ENCODE results near the gene SERPINB5.

SERPINB5 gene

DNA sequence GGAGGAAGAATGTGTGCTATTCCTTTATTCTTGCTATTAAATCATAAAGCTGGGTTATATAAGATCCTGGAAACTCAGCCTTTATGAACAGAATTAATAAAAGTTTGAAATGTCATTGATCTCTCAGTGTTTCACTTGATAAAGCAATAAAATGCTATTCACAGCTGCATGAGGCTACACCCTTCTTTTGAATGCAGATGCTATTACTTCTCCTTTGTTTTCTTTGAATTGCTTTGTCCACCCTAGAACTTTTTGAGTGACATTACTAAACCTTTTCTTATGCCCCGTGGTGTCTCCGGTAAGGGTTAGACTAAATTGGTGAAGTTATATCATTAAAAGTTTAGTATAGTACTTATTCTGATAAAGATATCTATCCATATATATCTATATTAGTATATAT lies 18.9 kb downstream of the SERPINB5 start:
- Histone ChIP-seq H3K36me3 (ENCODE audit: control insufficient read depth, low read length) (no peaks in the 10 kb centered on the region), H3K4me1 (ENCODE audit: control insufficient read depth, low read length) (no peaks in the 10 kb centered on the region), H3K4me2 (ENCODE audit: low read length) (no peak overlapping the region), H3K27ac (ENCODE audit: low read depth, low read length) (no peak overlapping the region), H3K4me3 (ENCODE audit: low read length) (no peak overlapping the region), H3K9me2 (replicated peaks; ENCODE audit: control insufficient read depth, low read length) (no peaks in the 10 kb centered on the region), H3K79me2 (ENCODE audit: control insufficient read depth, low read length) (no peaks in the 10 kb centered on the region), H3K27me3 (ENCODE audit: control insufficient read depth, low read length) (peaks cover 5% of the 10 kb centered on the region; the same call in 1 of the 2 replicates), H3K9me3 (ENCODE audit: control insufficient read depth, insufficient read depth, low read length) (no peaks in the 10 kb centered on the region), H3F3A (ENCODE audit: control insufficient read depth, insufficient read depth) (no peaks in the 10 kb centered on the region), H4K20me1 (ENCODE audit: control insufficient read depth, insufficient read depth, low read depth, low read length) (no peaks in the 10 kb centered on the region)
- no peak for TF ChIP-seq EZH2phosphoT487 (IDR thresholded peaks at IDR 0.05; ENCODE audit: borderline replicate concordance, low read length)
- TF ChIP-seq, protein P1, sequence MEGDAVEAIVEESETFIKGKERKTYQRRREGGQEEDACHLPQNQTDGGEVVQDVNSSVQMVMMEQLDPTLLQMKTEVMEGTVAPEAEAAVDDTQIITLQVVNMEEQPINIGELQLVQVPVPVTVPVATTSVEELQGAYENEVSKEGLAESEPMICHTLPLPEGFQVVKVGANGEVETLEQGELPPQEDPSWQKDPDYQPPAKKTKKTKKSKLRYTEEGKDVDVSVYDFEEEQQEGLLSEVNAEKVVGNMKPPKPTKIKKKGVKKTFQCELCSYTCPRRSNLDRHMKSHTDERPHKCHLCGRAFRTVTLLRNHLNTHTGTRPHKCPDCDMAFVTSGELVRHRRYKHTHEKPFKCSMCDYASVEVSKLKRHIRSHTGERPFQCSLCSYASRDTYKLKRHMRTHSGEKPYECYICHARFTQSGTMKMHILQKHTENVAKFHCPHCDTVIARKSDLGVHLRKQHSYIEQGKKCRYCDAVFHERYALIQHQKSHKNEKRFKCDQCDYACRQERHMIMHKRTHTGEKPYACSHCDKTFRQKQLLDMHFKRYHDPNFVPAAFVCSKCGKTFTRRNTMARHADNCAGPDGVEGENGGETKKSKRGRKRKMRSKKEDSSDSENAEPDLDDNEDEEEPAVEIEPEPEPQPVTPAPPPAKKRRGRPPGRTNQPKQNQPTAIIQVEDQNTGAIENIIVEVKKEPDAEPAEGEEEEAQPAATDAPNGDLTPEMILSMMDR (IDR thresholded peaks at IDR 0.05; ENCODE audit: low read depth, low read length, poor library complexity, severe bottlenecking) = no peak

DNA sequence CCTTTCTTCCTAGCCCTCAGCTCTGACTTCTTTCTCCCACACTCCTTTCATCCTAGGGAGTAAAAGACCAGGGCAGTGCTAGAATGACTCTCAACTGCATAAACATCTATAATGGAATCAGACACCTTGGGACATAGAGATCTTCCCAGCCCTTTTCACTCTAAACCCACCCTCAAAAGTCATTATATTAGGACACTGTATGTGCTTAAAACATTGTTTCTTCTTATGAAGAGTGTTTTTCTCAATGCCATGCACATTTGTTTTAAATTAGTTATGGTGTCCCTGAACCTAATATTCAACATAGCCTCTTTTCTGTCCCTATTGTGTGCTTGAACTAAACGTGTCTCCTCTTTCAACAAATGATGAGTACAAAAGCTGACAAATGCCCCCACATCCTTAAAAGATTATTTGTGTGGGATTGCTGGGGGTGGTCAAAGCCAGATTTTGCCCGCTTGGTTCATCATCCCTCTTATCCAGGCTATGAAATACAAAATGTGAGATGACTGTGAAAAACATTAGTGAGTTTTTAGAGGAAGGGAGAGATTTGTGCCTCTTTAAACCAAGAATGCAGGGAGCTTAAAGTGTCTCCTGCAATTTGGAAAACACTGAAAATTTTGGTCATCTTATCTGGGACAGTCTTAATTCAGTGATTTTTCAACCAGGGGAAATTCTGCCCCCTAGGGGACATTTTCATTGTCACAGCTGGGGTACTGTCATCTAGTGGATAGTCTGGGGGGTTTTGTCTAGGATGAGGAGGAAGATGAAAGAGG lies 29.0 kb downstream of the SERPINB5 start:
- H3K4me2 ChIP-seq (ENCODE audit: low read length) = no peak overlapping the region
- H3K79me2 ChIP-seq (ENCODE audit: control insufficient read depth, low read length) = no peaks in the 10 kb centered on the region
- no peaks in the 10 kb centered on the region for H3K36me3 ChIP-seq (ENCODE audit: control insufficient read depth, low read length)
- TF ChIP-seq EZH2phosphoT487 (IDR thresholded peaks at IDR 0.05; ENCODE audit: borderline replicate concordance, low read length) = no peak
- TF ChIP-seq, protein P1 (IDR thresholded peaks at IDR 0.05; ENCODE audit: low read depth, low read length, poor library complexity, severe bottlenecking) = peak; percentile 76
- H3K27me3 ChIP-seq (ENCODE audit: control insufficient read depth, low read length) = peaks cover 2% of the 10 kb centered on the region; the same call in 1 of the 2 replicates
- no peaks in the 10 kb centered on the region for H3K4me1 ChIP-seq (ENCODE audit: control insufficient read depth, low read length)
- H4K20me1 ChIP-seq (ENCODE audit: control insufficient read depth, insufficient read depth, low read depth, low read length) = no peaks in the 10 kb centered on the region
- H3F3A ChIP-seq (ENCODE audit: control insufficient read depth, insufficient read depth) = no peaks in the 10 kb centered on the region
- no peak overlapping the region for H3K27ac ChIP-seq (ENCODE audit: low read depth, low read length)
- no peaks in the 10 kb centered on the region for H3K9me2 ChIP-seq (replicated peaks; ENCODE audit: control insufficient read depth, low read length)
- no peak overlapping the region for H3K4me3 ChIP-seq (ENCODE audit: low read length)
- H3K9me3 ChIP-seq (ENCODE audit: control insufficient read depth, insufficient read depth, low read length) = no peaks in the 10 kb centered on the region

DNA sequence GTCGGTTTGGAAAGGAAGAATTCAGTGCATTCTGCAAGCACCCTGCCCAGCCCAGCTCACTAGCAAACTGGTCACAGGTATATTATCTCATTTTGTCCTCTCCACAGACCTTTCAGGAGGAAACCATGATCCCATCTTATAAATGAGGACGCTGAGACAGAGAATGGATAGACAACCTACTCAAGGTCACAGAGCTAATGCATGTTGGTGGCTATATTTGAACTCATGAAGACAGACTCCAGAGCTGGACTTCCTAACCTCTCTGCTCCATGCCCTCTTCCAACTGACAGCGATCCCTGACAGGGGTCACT lies 29.5 kb downstream of the SERPINB5 start:
- H3K4me1 ChIP-seq (ENCODE audit: control insufficient read depth, low read length) = no peaks in the 10 kb centered on the region
- no peaks in the 10 kb centered on the region for H3F3A ChIP-seq (ENCODE audit: control insufficient read depth, insufficient read depth)
- no peak overlapping the region for H3K27ac ChIP-seq (ENCODE audit: low read depth, low read length)
- H3K9me3 ChIP-seq (ENCODE audit: control insufficient read depth, insufficient read depth, low read length) = no peaks in the 10 kb centered on the region
- no peaks in the 10 kb centered on the region for H3K36me3 ChIP-seq (ENCODE audit: control insufficient read depth, low read length)
- no peak overlapping the region for H3K4me3 ChIP-seq (ENCODE audit: low read length)
- H3K79me2 ChIP-seq (ENCODE audit: control insufficient read depth, low read length) = no peaks in the 10 kb centered on the region
- H3K9me2 ChIP-seq (replicated peaks; ENCODE audit: control insufficient read depth, low read length) = no peaks in the 10 kb centered on the region
- H4K20me1 ChIP-seq (ENCODE audit: control insufficient read depth, insufficient read depth, low read depth, low read length) = no peaks in the 10 kb centered on the region
- no peak overlapping the region for H3K4me2 ChIP-seq (ENCODE audit: low read length)
- peaks cover 2% of the 10 kb centered on the region; the same call in 1 of the 2 replicates for H3K27me3 ChIP-seq (ENCODE audit: control insufficient read depth, low read length)
- TF ChIP-seq EZH2phosphoT487 (IDR thresholded peaks at IDR 0.05; ENCODE audit: borderline replicate concordance, low read length) = no peak
- TF ChIP-seq, protein P1 (IDR thresholded peaks at IDR 0.05; ENCODE audit: low read depth, low read length, poor library complexity, severe bottlenecking) = no peak

Measured in DOHH2 (cell line).